AG08395 (cell line): ENCODE data around the gene TBC1D25.
A peak's percentile ranks its signal among the peaks of the same experiment; 100 is the strongest.

Experiments
- DNase-seq: peaks from one replicate; pipeline ENCODE4 v3.0.0; 2012; ENCODE audit warnings: mixed read lengths, low spot score

Gene TBC1D25

DNA sequence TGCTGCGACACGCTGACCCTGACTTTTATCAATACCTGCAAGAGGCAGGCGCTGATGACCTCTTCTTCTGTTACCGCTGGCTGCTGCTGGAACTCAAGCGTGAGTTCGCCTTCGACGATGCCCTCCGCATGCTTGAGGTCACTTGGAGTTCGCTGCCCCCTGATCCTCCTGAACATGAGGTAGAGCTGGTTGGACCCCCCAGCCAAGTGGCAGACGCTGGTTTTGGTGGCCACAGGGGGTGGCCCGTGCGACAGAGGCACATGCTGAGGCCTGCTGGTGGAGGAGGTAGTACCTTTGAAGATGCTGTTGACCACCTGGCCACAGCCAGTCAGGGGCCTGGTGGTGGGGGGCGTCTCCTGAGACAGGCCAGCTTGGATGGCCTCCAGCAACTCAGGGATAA is 20.5 kb downstream of the TBC1D25 start:
- DNase-seq = no peak

DNA sequence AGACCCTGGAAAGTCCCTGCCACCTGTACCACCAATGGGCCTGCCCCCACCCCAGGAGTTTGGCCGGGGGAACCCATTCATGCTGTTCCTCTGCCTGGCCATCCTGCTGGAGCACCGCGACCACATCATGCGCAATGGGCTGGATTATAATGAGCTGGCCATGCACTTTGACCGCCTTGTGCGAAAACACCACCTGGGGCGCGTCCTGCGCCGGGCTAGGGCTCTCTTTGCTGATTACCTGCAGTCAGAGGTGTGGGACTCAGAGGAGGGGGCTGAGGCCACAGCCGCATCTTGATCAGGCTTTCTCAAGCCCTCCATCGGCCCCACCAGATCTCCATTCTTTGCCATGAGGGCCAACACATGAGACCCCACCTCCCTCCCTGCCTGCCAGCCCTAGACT is 21.2 kb downstream of the TBC1D25 start:
- no peak for DNase-seq

DNA sequence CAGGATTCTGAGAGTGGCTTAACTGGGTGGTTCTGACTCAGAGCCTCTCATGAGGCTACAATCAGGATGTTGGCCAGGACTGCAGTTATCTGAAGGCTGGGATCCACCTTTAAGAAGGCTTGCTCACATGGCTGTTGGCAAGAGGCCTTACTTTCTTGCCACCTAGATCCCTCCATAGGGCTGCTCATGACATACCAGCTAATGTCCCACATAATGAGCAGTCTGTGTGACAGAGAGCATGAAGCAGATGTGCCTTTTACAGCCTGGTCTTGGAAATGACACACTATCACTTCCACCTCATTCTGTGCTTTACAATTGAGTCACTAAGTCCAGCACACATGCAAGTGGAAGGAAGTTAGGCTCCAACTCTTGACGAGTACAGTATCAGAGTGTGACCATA is 30.4 kb downstream of the TBC1D25 start:
- DNase-seq = peak; percentile 24

DNA sequence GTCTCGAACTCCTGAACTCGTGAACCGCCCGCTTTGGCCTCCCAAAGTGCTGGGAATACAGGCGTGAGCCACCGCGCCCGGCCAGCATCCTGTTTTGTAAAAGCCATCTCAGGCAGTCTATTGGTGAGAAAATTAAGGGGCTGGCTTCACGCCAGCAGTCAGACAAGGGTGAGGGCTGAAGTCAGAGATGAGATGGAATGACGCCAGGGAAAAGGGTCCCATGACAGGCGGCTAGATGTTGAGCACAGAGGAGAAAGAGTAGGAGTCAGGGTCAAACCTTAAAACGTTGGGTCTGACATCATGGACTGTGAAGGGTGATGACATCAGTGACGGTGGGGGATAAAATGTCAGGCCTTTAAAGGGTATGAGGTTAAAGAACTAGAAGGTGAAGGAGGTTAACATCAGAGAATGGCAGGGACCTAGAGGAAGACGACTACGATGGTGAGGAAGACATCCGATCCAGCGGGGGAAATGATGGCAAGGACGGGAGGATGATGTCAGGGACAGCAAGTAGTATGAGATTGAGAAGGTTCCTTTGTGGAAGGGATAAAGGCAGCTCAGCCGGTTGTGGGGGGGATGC is 34.3 kb downstream of the TBC1D25 start:
- no peak for DNase-seq

DNA sequence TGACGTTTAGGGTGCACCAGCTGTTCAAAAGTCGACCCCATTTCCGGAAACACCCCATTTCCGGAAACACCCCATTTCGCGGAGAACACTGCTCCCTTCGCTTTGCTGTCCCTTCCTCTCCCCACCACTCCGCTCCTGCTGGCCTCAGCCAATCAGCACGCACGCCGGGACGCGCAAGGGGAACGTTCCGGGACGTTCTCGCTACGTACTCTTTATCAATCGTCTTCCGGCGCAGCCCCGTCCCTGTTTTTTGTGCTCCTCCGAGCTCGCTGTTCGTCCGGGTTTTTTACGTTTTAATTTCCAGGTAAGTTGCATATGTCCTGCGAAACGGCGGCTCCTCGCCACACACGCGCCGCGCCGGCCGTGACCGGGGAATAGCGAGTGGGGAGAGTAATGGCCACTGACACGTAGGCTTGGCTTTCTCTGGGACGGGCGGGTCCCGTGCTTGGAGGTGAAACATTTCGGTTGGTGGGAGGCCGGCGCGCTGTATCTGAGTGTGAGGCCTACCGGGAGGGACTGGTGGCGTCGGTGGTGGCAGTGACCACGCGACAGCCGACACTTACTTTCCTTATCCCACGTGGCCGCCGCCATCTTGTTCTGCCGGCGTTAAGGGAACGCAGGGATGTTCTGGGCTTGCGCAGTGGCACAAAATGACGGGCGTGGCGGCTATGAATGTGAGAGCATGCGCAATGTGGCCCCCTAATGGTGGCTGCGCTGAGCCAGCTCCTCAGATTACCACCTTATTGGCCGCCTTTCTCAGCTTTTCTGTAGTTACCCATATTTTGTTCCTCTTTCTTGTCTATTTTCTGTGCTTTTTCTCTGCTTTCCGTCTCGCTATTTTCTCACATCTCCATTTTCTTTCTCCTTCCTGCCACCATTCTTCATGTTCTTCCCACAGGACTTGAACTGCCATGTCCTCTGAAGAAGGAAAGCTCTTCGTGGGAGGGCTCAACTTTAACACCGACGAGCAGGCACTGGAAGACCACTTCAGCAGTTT is 35.1 kb downstream of the TBC1D25 start, which contains the start of gene RBM3:
Gene RBM3 (plus strand): TSS at position 215 of the 997 bp plus-strand sequence. CDS start 697 bp downstream, at position 912.
- peak; percentile 86 for DNase-seq

DNA sequence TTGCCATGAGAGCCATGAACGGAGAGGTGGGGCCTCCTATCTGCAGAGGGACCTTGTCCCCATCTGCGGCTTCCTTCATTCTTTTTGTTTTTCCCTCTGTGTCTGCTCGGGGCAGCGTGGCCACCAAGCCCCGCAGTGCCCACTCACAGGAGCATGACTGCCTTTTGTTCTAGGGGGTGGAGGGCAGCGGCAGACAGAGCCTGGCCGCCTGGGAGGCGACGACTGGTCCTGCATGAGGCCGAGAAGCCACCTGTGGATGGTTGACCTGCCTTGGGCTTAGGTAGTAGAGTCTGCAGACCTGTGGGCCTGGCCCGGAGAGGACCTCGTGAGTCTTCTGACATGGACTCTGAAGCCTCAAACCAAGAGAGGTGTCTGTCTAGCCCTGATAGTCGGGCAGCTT is 36.1 kb downstream of the TBC1D25 start:
- no peak for DNase-seq

DNA sequence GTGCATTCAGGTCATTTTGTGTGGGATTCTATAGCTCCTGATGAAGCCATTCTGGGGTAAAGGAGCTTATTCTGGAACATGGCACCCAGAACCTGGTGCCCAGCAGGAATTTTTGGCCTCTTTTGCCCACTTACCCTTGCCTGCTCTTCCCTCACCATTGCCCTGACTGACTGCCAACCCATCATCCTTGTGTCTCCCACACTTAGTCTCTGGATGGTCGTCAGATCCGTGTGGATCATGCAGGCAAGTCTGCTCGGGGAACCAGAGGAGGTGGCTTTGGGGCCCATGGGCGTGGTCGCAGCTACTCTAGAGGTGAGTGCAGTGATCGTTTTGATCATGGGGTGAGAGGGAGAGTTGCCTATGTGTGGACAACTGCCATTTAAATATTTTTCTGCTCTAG is 36.6 kb downstream of the TBC1D25 start:
- DNase-seq = no peak

DNA sequence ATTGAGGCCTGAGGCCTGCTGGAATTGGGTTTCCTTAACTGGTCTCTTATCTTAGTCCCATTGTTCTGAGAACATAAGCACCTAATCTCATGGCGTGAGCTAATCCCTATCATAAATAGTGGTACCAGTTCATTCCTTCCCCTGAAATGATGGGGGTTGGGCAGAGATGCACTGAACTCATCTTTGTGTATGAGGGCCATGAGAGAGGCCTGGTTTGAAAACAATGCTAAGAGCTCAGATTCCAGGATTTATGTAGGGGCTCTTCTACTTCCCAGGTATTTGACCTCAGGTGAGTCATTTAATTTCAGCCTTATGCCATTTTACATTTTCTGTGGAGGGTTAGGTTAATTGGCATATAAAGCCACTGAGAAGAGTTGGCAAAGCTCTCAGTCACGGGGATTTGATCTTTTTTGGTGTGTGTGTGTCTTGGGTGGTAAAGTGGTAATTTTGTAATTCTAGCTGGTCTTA is 39.2 kb downstream of the TBC1D25 start:
- no peak for DNase-seq

DNA sequence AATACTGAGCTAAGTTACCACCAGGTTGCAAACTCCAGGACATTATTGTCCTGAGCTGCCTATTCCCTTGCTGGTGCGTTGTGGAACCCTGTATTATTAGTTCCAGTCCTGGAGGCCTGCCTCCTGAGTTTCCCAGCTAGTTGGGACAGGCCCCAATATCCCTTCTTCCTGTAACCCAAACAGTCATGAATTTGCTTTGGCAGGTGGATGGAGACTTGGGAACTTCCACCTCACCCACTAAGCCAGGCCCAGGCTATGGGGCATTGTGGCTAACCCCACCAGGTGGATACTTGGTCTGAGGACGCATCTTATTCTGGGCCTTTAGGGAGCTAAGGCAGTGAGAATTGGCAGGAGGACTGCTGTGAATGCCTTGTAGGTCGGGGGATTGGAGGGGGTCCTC is 39.7 kb downstream of the TBC1D25 start:
- no peak for DNase-seq

DNA sequence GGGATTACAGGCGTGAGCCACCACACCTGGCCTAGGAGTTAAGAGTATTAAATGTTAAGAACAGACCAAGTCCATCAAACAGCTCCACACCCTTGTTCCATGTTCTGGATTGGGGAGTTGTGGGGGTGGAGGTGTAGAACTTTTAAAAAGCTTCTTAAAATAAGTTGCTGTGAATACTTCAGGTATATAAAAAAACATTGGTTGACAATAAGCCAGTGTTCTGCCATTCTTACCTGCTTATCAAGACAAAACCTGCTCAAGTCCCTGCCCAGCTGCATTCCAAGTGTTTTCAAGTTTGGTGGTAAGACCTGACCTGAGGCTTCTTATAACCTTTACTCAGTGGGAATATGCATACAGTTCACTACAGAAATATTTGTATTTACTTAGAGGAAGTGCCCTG is 41.1 kb downstream of the TBC1D25 start:
- no peak for DNase-seq

DNA sequence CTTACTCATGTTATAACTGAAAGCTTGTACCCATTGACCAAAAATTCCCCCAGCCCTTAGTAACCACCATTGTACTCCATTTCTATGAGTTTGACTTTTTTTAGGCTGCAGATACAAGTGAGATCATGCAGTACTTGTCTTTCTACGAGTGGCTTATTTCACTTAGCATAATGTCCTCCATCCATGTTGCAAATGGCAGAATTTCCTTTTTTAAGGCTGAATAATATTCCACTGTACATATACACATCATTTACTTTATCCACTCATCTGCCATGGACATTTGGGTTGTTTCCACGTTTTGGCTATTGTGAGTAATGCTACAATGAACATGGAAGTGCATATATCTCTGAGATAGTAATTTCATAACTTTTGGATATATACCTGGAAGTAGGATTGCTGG is 45.2 kb downstream of the TBC1D25 start:
- DNase-seq = no peak

DNA sequence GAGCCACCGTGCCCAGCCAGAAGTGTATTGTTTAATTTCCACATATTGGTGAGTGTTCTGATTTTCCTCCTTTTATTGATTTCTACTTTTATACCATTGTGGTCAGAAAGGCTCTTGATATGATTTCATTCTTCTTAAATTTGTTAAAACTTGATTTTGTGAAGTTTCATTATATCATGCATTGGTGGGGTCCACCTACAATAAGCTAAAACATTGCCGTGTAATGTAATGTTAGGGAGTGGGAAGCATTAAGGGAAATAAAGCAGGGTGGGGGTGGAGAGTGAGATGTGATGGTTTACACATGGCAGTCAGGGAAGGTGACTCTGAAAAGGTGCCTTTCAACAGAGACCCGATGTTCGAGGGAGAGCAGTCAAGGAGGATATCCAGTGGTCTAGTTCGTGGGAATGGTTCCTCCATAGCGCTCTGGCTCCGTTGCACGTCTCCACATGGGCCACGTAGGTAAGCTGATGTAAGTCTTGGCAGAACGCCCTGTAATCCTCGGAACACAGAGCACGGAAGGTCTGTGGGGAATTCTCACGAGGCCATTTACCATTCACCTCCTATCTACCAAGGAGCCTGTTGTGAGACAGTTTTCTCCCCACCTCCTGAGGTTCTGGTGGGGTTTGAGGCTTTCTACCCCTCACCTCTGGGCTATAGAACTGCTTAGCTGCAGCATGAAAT is 50.1 kb downstream of the TBC1D25 start:
- DNase-seq = no peak

DNA sequence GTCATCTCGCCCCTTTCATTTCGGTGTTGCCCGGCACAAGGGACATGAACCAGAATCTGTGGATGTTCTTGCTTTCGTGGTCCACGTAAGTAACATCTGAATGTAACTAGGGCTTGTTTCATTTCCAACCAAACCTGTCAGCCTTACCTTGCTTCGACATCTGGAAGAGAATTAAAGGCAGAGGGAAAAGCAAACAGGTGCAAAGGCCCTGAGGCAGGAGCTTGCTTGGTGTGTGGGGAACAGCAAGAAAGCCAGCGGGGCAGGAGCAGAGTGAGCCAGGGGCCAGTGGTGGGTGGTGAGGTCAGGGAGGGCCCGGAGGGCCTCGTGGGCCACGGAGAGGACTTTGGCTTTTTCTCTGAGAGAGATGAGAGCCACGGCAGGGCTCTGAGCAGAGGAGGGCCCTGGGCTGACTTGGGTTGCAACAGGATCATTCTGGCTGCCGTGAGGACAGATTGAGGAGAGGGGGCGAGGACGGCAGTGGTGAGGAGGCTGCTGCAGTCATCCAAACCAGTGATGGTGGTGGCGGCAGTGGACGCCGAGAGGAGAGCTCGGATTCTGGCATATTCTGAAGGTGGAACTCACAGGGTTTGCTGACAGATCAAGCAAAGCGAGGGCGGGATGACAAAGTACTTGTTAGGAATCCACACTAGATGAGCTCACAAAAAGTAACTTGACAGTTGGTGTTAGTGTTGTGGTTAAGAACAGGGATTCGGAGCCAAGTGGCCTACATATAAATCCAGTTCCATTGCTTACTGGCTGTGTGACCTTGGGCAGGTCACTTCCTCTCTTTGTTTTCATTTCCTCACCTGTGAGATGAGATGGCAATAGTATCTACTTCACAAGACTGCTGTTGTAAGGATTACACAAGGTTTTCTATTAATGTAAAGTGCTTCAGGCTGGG is 50.9 kb downstream of the TBC1D25 start:
- DNase-seq = no peak

DNA sequence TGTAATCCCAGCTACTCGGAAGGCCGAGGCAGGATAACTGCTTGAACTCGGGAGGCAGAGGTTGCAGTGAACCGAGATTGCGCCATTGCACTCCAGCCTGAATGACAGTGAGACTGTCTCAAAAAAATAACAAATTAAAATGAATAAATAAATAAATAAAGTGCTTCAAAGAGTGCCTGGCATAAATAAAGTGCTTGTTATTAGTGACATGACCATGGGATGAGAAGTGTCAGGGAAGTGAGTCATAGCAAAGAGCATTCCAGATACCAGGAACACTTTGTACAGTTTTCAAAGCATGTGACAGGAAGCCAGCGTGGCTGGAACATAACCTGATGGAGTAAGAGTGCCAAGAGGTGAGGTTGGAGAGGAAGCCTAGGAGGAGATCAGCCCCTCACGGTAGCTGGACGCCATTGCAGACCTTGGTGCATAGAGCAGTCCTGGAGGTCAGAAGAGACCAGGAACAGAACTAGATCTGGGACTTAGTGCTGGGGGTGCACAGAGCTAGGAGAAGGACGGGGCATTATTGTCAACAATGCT is 51.8 kb downstream of the TBC1D25 start:
- DNase-seq = peak; percentile 41

DNA sequence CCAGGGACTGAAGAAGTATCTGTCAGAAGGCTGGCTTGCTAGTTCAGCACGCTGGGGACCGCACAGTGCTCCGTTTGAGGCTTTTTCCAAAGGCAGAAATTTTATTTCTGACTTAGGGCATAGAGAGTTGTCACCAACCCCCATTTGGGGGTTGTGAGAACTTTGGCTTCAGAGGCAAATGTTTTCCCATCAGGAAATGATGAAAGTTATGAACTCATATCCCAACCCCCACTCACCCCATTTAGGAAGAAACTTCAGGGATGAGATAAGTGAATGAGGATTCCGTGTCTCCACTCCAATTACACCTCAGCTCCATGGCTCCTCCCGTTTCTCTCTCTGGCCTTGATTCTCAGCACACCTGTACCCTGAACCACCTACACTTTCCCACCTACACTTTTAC is 53.5 kb downstream of the TBC1D25 start:
- DNase-seq = no peak

DNA sequence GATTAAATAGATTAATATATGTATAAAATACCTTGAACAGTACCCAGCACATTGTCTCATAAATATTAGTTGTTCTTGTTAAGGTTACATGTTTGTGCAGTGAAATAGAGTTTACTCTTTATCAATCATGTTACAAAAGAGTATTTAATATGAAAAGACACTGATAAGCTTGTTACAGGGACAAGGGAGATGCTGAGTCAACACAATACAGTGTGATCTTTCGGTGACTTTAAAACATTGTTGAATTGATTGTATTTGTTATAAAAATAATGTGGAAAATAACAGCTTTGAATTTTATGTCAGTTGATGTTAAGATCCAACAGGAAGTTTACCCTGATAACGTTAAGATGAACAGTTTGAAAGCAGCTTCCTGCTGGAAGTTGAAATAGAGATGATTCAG is 56.4 kb downstream of the TBC1D25 start:
- no peak for DNase-seq

DNA sequence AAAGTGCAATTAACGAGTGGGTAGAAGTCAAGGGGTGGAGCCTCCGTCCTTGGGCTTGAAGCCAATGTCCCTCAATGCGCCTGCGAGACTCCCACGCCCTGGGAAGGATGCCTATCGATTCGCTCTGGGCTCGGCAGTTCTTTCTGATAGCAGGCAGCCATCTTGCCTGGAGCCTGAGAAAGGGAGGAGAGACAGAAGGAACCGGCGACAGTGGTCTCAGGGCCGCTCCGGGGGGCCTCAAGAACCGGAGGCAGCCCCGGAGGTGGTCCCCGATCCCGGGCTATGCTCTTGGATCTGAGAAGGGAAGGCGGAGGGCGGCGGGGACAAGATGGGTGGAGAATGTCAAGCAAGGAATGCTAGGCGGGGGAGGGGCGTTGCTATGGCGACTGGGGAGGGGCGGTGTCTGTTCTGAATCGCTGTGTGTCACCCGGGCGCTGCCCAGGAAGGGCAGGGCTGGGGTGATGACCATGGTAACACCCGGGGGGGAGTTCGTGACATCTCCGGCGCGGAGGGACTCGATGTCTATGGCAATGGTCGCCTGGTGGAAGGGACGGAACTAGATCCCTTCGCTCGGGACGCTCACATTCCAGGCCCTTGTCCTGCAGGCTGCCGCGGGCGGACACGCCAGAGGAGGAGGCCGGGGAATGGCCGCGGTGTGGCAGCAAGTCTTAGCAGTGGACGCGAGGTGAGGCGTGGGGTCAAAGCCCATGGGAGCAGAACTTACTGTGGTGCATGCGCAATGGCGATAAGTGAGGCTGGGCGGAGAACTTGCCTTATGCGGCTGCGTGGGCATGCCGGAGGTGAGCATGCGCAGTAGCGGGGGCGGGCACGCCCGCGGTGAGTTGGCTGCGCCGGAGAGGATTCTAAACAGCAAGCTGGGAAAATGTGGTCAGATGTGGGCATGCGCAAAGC is 58.1 kb downstream of the TBC1D25 start, which contains the start of gene WDR13:
Gene WDR13 (plus strand): TSS at position 140 of the 912 bp plus-strand sequence. CDS start 505 bp downstream, at position 645.
- peak; percentile 95 for DNase-seq

DNA sequence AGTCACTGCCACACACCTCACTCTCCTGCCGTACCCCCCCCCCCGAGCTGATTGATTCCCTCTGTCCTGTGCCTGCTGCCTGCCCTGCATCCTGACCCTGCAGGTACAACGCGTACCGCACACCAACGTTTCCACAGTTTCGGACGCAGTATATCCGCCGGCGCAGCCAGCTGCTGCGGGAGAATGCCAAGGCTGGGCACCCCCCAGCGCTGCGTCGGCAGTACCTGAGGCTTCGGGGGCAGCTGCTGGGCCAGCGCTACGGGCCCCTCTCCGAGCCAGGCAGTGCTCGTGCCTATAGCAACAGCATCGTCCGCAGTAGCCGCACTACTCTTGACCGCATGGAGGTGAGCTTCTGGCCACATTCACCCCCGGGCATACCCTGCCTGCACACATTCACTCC is 59.1 kb downstream of the TBC1D25 start:
- no peak for DNase-seq

DNA sequence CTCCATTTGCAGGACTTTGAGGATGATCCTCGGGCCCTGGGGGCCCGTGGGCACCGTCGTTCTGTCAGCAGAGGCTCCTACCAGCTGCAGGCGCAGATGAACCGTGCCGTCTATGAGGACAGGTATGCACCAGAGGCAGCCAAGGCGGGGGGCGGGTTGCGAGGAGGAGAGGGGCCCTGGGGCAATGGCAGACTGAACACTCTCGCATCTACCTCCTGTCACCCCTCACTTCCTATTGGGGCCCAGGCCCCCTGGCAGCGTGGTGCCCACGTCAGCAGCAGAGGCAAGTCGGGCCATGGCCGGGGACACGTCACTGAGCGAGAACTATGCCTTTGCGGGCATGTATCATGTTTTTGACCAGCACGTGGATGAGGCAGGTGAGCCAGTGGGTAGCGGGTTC is 59.8 kb downstream of the TBC1D25 start:
- no peak for DNase-seq

DNA sequence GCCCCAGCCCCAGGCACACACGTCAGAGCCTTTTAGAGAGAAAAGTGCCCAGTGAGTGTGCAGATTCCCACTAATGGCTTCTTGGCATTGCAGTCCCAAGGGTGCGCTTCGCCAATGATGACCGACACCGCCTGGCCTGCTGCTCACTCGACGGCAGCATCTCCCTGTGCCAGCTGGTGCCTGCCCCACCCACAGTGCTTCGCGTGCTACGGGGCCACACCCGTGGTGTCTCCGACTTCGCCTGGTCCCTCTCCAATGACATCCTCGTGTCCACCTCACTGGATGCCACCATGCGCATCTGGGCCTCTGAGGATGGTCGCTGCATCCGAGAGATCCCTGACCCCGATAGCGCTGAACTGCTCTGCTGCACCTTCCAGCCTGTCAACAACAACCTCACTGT is 60.7 kb downstream of the TBC1D25 start:
- DNase-seq = no peak
